VCaP (cell line): ENCODE results near the gene ZNF672.
"Not testable (repeated sequence)": the region's sequence is repeated elsewhere in the genome, so short reads cannot be mapped to it uniquely, and the experiment has no call there.

Experiments used
- H3K27ac ChIP-seq: fragments of 450-650 bp; 2 replicates; pipeline ENCODE4 v1.5.1; 2017
- CTCF ChIP-seq: fragments of 450-650 bp; conservative IDR thresholded peaks from 2 replicates; pipeline ENCODE4 v1.5.1; 2017; ENCODE audit warnings: mild to moderate bottlenecking, moderate library complexity

The ZNF672 gene

GRCh38 chr1:248837781-248838356, at the start of gene ZNF672:
Gene ZNF672 (plus strand): TSS chr1:248838224. CDS start chr1:248847275, 9,051 bp downstream.
- H3K27ac ChIP-seq = peak within 1 kb of the TSS; percentile 96
- TF ChIP-seq CTCF = no peak

- H3K27ac ChIP-seq = no peak overlapping the region
- TF ChIP-seq CTCF = no peak
Measured at GRCh38 chr1:248788327-248788726, 49.7 kb upstream of the ZNF672 start.

- not testable (repeated sequence) for H3K27ac ChIP-seq
Measured at GRCh38 chr1:248789337-248789736, 48.7 kb upstream of the ZNF672 start.

GRCh38 chr1:248790456-248790855, 47.6 kb upstream of the ZNF672 start:
- TF ChIP-seq CTCF = no peak
- no peak overlapping the region for H3K27ac ChIP-seq

- no peak for TF ChIP-seq CTCF
- H3K27ac ChIP-seq = no peak overlapping the region
Measured at GRCh38 chr1:248791010-248791409, 47.0 kb upstream of the ZNF672 start.

- TF ChIP-seq CTCF = no peak
- H3K27ac ChIP-seq = no peak overlapping the region
Measured at GRCh38 chr1:248792342-248792741, 45.7 kb upstream of the ZNF672 start.

GRCh38 chr1:248793592-248793991, 44.4 kb upstream of the ZNF672 start:
- no peak for TF ChIP-seq CTCF
- H3K27ac ChIP-seq = no peak overlapping the region

GRCh38 chr1:248794663-248795062, 43.4 kb upstream of the ZNF672 start:
- not testable (repeated sequence) for H3K27ac ChIP-seq

- no peak for TF ChIP-seq CTCF
- H3K27ac ChIP-seq = no peak overlapping the region
Measured at GRCh38 chr1:248798791-248799190, 39.2 kb upstream of the ZNF672 start.
